H9 (cell line): ENCODE results near the gene PCSK9. TPM values are rescaled to one million over a fixed set of nuclear protein-coding genes. Genes with fewer than 3 reads are reported as not detected.

Experiments
- DNase-seq: peaks from one replicate; pipeline ENCODE4 v3.0.0-alpha.2; 2017
- H2AFZ ChIP-seq: one replicate; pipeline ENCODE4 v1.6.1; 2013; ENCODE audit warnings: mild to moderate bottlenecking, low read length, control low read depth, moderate library complexity
- H2AK5ac ChIP-seq: 2 replicates; pipeline ENCODE4 v1.6.1; 2013; ENCODE audit warnings: low read length, control low read depth, mixed read lengths; ENCODE audit not compliant: insufficient read length
- H2BK120ac ChIP-seq: one replicate; pipeline ENCODE4 v1.6.1; 2013; ENCODE audit warnings: low read depth, mild to moderate bottlenecking, low read length, control low read depth, inconsistent platforms; ENCODE audit not compliant: poor library complexity, severe bottlenecking
- H2BK12ac ChIP-seq: 2 replicates; pipeline ENCODE4 v1.6.1; 2013; ENCODE audit warnings: low read length, control low read depth, mixed read lengths, low read depth; ENCODE audit not compliant: insufficient read length
- H2BK15ac ChIP-seq: 2 replicates; pipeline ENCODE4 v1.6.1; 2013; ENCODE audit warnings: low read depth, low read length, control low read depth
- H2BK20ac ChIP-seq: one replicate; pipeline ENCODE4 v1.6.1; 2013; ENCODE audit warnings: low read depth, mild to moderate bottlenecking, low read length, control low read depth, inconsistent platforms; ENCODE audit not compliant: poor library complexity, severe bottlenecking
- H2BK5ac ChIP-seq: 2 replicates; pipeline ENCODE4 v1.6.1; 2013; ENCODE audit warnings: low read length, control low read depth, mixed read lengths; ENCODE audit not compliant: insufficient read length
- H3K14ac ChIP-seq: 2 replicates; pipeline ENCODE4 v1.6.1; 2013; ENCODE audit warnings: low read length, control low read depth; ENCODE audit not compliant: insufficient read depth
- H3K18ac ChIP-seq: 2 replicates; pipeline ENCODE4 v1.6.1; 2013; ENCODE audit warnings: low read depth, mild to moderate bottlenecking, mixed read lengths, low read length, control low read depth; ENCODE audit not compliant: insufficient read length
- H3K23ac ChIP-seq: 2 replicates; pipeline ENCODE4 v1.6.1; 2013; ENCODE audit warnings: low read length, control low read depth, mixed read lengths, low read depth; ENCODE audit not compliant: insufficient read length
- H3K23me2 ChIP-seq: 2 replicates; pipeline ENCODE4 v1.6.1; 2013; ENCODE audit warnings: low read depth, mild to moderate bottlenecking, mixed read lengths, low read length, control low read depth; ENCODE audit not compliant: insufficient read length, poor library complexity, severe bottlenecking
- H3K27ac ChIP-seq: 2 replicates; pipeline ENCODE4 v1.5.1; 2013; ENCODE audit warnings: low read length, control low read depth, mixed read lengths, low read depth; ENCODE audit not compliant: insufficient read length
- H3K27me3 ChIP-seq: 2 replicates; pipeline ENCODE4 v1.6.1; 2013; ENCODE audit warnings: low read length, control low read depth, inconsistent platforms; ENCODE audit not compliant: insufficient read depth
- H3K4ac ChIP-seq: 2 replicates; pipeline ENCODE4 v1.6.1; 2013; ENCODE audit warnings: low read depth, mild to moderate bottlenecking, control low read depth, inconsistent platforms, low read length, moderate library complexity
- H3K4me1 ChIP-seq: 2 replicates; pipeline ENCODE4 v1.6.1; 2013; ENCODE audit warnings: low read length, control low read depth, inconsistent platforms; ENCODE audit not compliant: insufficient read depth
- H3K4me2 ChIP-seq: 2 replicates; pipeline ENCODE4 v1.6.1; 2013; ENCODE audit warnings: low read length, control low read depth, mixed read lengths; ENCODE audit not compliant: insufficient read length, insufficient read depth
- H3K56ac ChIP-seq: 2 replicates; pipeline ENCODE4 v1.6.1; 2013; ENCODE audit warnings: low read depth, mild to moderate bottlenecking, mixed read lengths, low read length, control low read depth; ENCODE audit not compliant: insufficient read length
- H3K79me1 ChIP-seq: 2 replicates; pipeline ENCODE4 v1.6.1; 2013; ENCODE audit warnings: low read depth, mild to moderate bottlenecking, moderate library complexity, low read length, control low read depth, inconsistent platforms; ENCODE audit not compliant: insufficient read depth, poor library complexity, severe bottlenecking
- H3K79me2 ChIP-seq: 2 replicates; pipeline ENCODE4 v1.6.1; 2013; ENCODE audit warnings: low read length, control low read depth, inconsistent platforms; ENCODE audit not compliant: insufficient read depth
- H3K9ac ChIP-seq: 2 replicates; pipeline ENCODE4 v1.6.1; 2013; ENCODE audit warnings: low read length, control low read depth, mixed read lengths; ENCODE audit not compliant: insufficient read length; ENCODE audit errors: extremely low read depth
- H3K9me3 ChIP-seq: one replicate; pipeline ENCODE4 v1.6.1; 2013; ENCODE audit warnings: low read depth, low read length, inconsistent platforms; ENCODE audit not compliant: control insufficient read depth
- H3T11ph ChIP-seq: one replicate; pipeline ENCODE4 v1.6.1; 2013; ENCODE audit warnings: mild to moderate bottlenecking, low read length, control low read depth, inconsistent platforms
- H4K20me1 ChIP-seq: one replicate; pipeline ENCODE4 v1.6.1; 2013; ENCODE audit not compliant: control insufficient read depth, insufficient read length, insufficient read depth
- H4K5ac ChIP-seq: 2 replicates; pipeline ENCODE4 v1.6.1; 2013; ENCODE audit warnings: low read depth, mild to moderate bottlenecking, mixed read lengths, low read length, control low read depth; ENCODE audit not compliant: insufficient read length
- H4K8ac ChIP-seq: replicated peaks from 2 replicates; pipeline ENCODE4 v1.6.1; 2013; ENCODE audit warnings: low read length, control low read depth, mixed read lengths, low read depth; ENCODE audit not compliant: insufficient read length
- H4K91ac ChIP-seq: 2 replicates; pipeline ENCODE4 v1.6.1; 2013; ENCODE audit warnings: low read depth, mild to moderate bottlenecking, moderate library complexity, mixed read lengths, low read length, control low read depth; ENCODE audit not compliant: insufficient read length
- H3K27ac Mint-ChIP-seq, 3 experiments: 2 replicates in 2 of 3; 3 replicates in 1 of 3; pipeline ENCODE4 v1.8.0; 2020 to 2021; ENCODE audit warnings: mixed read lengths in 3 of 3, mild to moderate bottlenecking in 1 of 3, moderate library complexity in 1 of 3
- H3K27me3 Mint-ChIP-seq: 2 replicates; pipeline ENCODE4 v1.8.0; 2021; ENCODE audit warnings: low read depth, mild to moderate bottlenecking, moderate library complexity, mixed read lengths
- H3K36me3 Mint-ChIP-seq, 3 experiments: 2 replicates in 2 of 3; 3 replicates in 1 of 3; pipeline ENCODE4 v1.8.0; 2020 to 2021; ENCODE audit warnings: low read depth in 3 of 3, mixed read lengths in 3 of 3; ENCODE audit not compliant: insufficient read depth in 1 of 3
- H3K4me1 Mint-ChIP-seq, 2 experiments: 2 replicates each; pipeline ENCODE4 v1.8.0; 2020; ENCODE audit warnings: mixed read lengths in 2 of 2
- H3K4me3 Mint-ChIP-seq, 2 experiments: 2 replicates in 1 of 2; 3 replicates in 1 of 2; pipeline ENCODE4 v1.8.0; 2020 to 2021; ENCODE audit warnings: mild to moderate bottlenecking in 2 of 2, mixed read lengths in 2 of 2, moderate library complexity in 1 of 2
- H3K9me3 Mint-ChIP-seq, 2 experiments: 2 replicates in 1 of 2; 3 replicates in 1 of 2; pipeline ENCODE4 v1.8.0; 2020; ENCODE audit warnings: mild to moderate bottlenecking in 2 of 2, mixed read lengths in 2 of 2, moderate library complexity in 1 of 2
- WGBS: extraction: QIAGEN DNeasy Blood & Tissue Kit; methylation state at CpG from one replicate; pipeline ENCODE4 v1.1.7; 2013; ENCODE audit warnings: missing lambda C conversion rate, low lambda C conversion rate, mixed read lengths; ENCODE audit not compliant: insufficient read length; ENCODE audit errors: extremely low coverage; 5-methylcytosine and 5-hydroxymethylcytosine counted together
- total RNA-seq: library from RNA; stranded (reverse); gene quantifications from 2 replicates; pipeline ENCODE4 v1.2.1, GENCODE V29; 2021
- TF ChIP-seq, protein P1 (sequence below): fragments of 200-600 bp; sonication (generic); conservative IDR thresholded peaks from 3 replicates; pipeline ENCODE4 v1.8.0; 2021; ENCODE audit warnings: antibody characterized with exemption, mild to moderate bottlenecking

Gene PCSK9
- total RNA-seq, 1 experiment from 2014 or later: 75.1 TPM

DNA sequence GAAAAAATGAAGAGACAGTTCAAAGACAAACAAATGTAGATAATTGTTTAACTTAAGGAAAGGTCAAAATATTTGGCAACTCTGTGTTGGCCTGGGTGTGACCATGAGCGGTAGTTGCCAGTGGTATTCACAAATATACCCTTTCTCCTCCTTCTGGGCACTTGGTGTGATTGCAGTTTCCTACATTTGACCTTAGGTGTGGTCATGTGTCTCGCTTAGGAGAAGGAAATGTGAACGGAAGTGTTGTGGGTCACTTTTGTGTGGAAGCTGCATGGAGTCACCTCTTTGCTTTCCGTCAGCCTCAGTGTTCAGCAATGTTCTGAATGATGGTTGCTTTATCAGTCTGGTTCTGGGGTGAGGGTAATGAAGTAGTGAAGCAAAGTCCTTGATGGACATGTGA is 3.4 kb upstream of the PCSK9 start:
- H3K27ac Mint-ChIP-seq: no peak overlapping the region
- Histone ChIP-seq H2AFZ (no peak overlapping the region), H2AK5ac (no peak overlapping the region), H4K5ac (no peak overlapping the region), H3K27ac (no peak overlapping the region), H3T11ph (no peak overlapping the region), H3K4me1 (peaks cover 5% of the 10 kb centered on the region; the same call in 1 of the 2 replicates), H3K23ac (no peak overlapping the region), H2BK15ac (no peak overlapping the region), H3K56ac (no peak overlapping the region), H3K4me2 (no peak overlapping the region), H3K14ac (no peak overlapping the region), H2BK120ac (no peak overlapping the region), H3K9me3 (no peaks in the 10 kb centered on the region), H4K91ac (no peak overlapping the region), H2BK20ac (no peak overlapping the region), H3K79me2 (peaks cover 2% of the 10 kb centered on the region; the same call in 1 of the 2 replicates), H3K4ac (no peak overlapping the region), H3K27me3 (peaks cover 11% of the 10 kb centered on the region; the same call in 1 of the 2 replicates), H2BK5ac (no peak overlapping the region), H4K20me1 (no peaks in the 10 kb centered on the region), H2BK12ac (no peak overlapping the region), H3K18ac (no peak overlapping the region), H3K23me2 (peaks cover 17% of the 10 kb centered on the region), H3K79me1 (no peaks in the 10 kb centered on the region), H4K8ac (no peak overlapping the region), H3K9ac (no peak overlapping the region)
- no CpG with 5 or more reads among the region's 4 CpGs for WGBS
- peaks cover 5 to 7% (median 6%) of the 10 kb centered on the region in 3 experiments; a peak in 4 of 7 replicates for H3K36me3 Mint-ChIP-seq
- TF ChIP-seq, protein P1, sequence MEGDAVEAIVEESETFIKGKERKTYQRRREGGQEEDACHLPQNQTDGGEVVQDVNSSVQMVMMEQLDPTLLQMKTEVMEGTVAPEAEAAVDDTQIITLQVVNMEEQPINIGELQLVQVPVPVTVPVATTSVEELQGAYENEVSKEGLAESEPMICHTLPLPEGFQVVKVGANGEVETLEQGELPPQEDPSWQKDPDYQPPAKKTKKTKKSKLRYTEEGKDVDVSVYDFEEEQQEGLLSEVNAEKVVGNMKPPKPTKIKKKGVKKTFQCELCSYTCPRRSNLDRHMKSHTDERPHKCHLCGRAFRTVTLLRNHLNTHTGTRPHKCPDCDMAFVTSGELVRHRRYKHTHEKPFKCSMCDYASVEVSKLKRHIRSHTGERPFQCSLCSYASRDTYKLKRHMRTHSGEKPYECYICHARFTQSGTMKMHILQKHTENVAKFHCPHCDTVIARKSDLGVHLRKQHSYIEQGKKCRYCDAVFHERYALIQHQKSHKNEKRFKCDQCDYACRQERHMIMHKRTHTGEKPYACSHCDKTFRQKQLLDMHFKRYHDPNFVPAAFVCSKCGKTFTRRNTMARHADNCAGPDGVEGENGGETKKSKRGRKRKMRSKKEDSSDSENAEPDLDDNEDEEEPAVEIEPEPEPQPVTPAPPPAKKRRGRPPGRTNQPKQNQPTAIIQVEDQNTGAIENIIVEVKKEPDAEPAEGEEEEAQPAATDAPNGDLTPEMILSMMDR: peak; percentile 44
- H3K9me3 Mint-ChIP-seq: peaks cover 0 to 6% of the 10 kb centered on the region in 2 experiments
- peaks cover 24 to 34% of the 10 kb centered on the region in 2 experiments for H3K4me1 Mint-ChIP-seq
- no peak for DNase-seq
- H3K4me3 Mint-ChIP-seq: no peak overlapping the region
- peaks cover 41% of the 10 kb centered on the region for H3K27me3 Mint-ChIP-seq
